Neuron (in vitro differentiated cells): ENCODE measurements around the gene MCF2L.
"Not testable (repeated sequence)": the region's sequence is repeated elsewhere in the genome, so short reads cannot be mapped to it uniquely, and the experiment has no call there.

ENCODE experiments used
- H2AFZ ChIP-seq: one replicate; pipeline ENCODE4 v1.6.1; 2013; ENCODE audit warnings: low read depth, mild to moderate bottlenecking, inconsistent platforms, low read length, moderate library complexity
- H3K27me3 ChIP-seq: one replicate; pipeline ENCODE4 v1.6.1; 2013; ENCODE audit warnings: low read length; ENCODE audit not compliant: insufficient read depth
- H3K36me3 ChIP-seq: one replicate; pipeline ENCODE4 v1.6.1; 2013; ENCODE audit warnings: low read length; ENCODE audit not compliant: insufficient read depth
- H3K4me1 ChIP-seq: one replicate; pipeline ENCODE4 v1.6.1; 2013; ENCODE audit warnings: low read length; ENCODE audit not compliant: insufficient read depth
- H3K4me3 ChIP-seq: 2 replicates; pipeline ENCODE4 v1.5.1; 2013; ENCODE audit warnings: mild to moderate bottlenecking, low read length, moderate library complexity
- H3K9me3 ChIP-seq: one replicate; pipeline ENCODE4 v1.6.1; 2013; ENCODE audit warnings: low read length

MCF2L gene

GRCh38 chr13:112934078-112934477 lies 34.9 kb upstream of the MCF2L start:
- Histone ChIP-seq H3K4me1 (no peaks in the 10 kb centered on the region), H3K9me3 (no peaks in the 10 kb centered on the region), H3K27me3 (no peaks in the 10 kb centered on the region), H2AFZ (no peak overlapping the region), H3K36me3 (no peaks in the 10 kb centered on the region), H3K4me3 (no peak overlapping the region)

- Histone ChIP-seq H3K36me3 (no peaks in the 10 kb centered on the region), H3K4me3 (no peak overlapping the region), H2AFZ (no peak overlapping the region), H3K27me3 (no peaks in the 10 kb centered on the region), H3K4me1 (peaks cover 4% of the 10 kb centered on the region), H3K9me3 (no peaks in the 10 kb centered on the region)
These were observed 30.3 kb upstream of the MCF2L start for GRCh38 chr13:112938680-112939079.

- Histone ChIP-seq H3K9me3 (no peaks in the 10 kb centered on the region), H3K4me1 (peaks cover 4% of the 10 kb centered on the region), H3K4me3 (no peak overlapping the region), H3K36me3 (no peaks in the 10 kb centered on the region), H2AFZ (no peak overlapping the region), H3K27me3 (no peaks in the 10 kb centered on the region)
These were observed 28.8 kb upstream of the MCF2L start for GRCh38 chr13:112940236-112940635.

DNA sequence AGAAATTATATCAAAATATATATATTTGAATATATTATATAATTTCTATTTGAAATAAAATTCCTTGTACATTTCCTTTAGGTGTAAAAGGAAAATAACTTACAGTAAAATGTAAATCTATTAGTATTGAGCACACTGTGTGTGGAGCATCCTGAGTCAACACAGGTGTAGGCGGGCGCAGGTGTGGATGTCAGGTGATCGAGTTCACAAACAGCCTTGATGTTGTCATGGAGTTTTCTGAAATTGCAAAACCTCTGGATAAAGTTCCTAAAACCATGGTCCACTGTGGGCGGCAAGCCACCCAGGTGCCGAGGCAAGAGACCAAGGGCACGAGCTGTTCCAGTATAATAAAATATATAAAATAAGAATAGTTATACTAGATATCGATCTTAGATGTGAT lies 27.7 kb upstream of the MCF2L start:
- H3K4me3 ChIP-seq, result no peak overlapping the region
- no peaks in the 10 kb centered on the region for H3K9me3 ChIP-seq
- no peaks in the 10 kb centered on the region for H3K36me3 ChIP-seq
- H2AFZ ChIP-seq, result no peak overlapping the region
- no peaks in the 10 kb centered on the region for H3K27me3 ChIP-seq
- peaks cover 4% of the 10 kb centered on the region for H3K4me1 ChIP-seq

- H3K27me3 ChIP-seq, H3K4me3 ChIP-seq, H2AFZ ChIP-seq, H3K4me1 ChIP-seq, H3K9me3 ChIP-seq, H3K36me3 ChIP-seq: not testable (repeated sequence)
These were observed 27.2 kb upstream of the MCF2L start for GRCh38 chr13:112941765-112942164.

GRCh38 chr13:112942689-112943308 lies 26.2 kb upstream of the MCF2L start:
- H3K36me3 ChIP-seq, result no peaks in the 10 kb centered on the region
- H3K4me1 ChIP-seq, result peaks cover 4% of the 10 kb centered on the region
- no peaks in the 10 kb centered on the region for H3K27me3 ChIP-seq
- peak overlapping the region; percentile 54 for H3K4me3 ChIP-seq
- H3K9me3 ChIP-seq, result no peaks in the 10 kb centered on the region
- H2AFZ ChIP-seq, result peak overlapping the region; percentile 97

GRCh38 chr13:112943309-112944125 lies 25.5 kb upstream of the MCF2L start:
- H2AFZ ChIP-seq, result peak overlapping the region; percentile 97
- H3K4me1 ChIP-seq, result peaks cover 4% of the 10 kb centered on the region
- H3K4me3 ChIP-seq, result peak overlapping the region; percentile 54
- no peaks in the 10 kb centered on the region for H3K27me3 ChIP-seq
- H3K9me3 ChIP-seq, result no peaks in the 10 kb centered on the region
- H3K36me3 ChIP-seq, result no peaks in the 10 kb centered on the region

- Histone ChIP-seq H3K4me1 (peaks cover 4% of the 10 kb centered on the region), H2AFZ (no peak overlapping the region), H3K4me3 (no peak overlapping the region)
These were observed 21.2 kb upstream of the MCF2L start for GRCh38 chr13:112947796-112948195.

DNA sequence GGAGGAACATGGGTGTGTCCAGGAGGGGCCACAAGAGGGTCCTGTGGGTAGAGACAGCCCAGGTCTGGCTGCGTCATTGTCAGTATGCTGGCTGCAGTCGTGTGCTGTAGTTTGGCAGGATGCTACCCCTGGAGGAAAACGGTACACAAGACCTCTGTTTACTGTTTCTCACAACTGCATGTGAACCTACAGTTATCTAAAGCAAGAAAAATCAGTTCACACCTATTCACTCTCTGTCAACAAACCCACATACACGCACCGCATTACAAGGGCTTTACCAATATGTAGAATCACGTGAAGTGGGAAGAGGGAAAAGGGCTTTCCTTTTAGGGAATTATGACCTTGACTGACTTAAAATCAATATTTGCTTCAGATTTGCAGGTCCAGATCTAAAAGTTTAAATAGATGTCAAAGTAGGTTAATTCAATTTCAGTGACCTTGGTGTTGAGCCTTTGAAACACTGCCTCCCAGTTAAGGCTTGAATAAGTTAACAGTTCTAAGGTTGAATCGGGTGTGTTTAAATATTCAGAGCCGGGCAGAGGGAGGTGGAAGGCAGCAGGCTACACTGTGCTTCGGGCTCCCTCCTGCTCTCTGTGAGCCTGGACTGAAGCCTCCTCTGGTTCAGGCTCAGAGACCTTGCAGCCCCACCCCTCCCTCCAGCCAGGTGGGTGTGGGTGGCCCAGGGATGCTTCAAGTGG lies 17.2 kb upstream of the MCF2L start:
- no peaks in the 10 kb centered on the region for H3K36me3 ChIP-seq
- H3K4me3 ChIP-seq, result no peak overlapping the region
- peaks cover 14% of the 10 kb centered on the region for H3K4me1 ChIP-seq
- peaks cover 18% of the 10 kb centered on the region for H3K27me3 ChIP-seq
- H2AFZ ChIP-seq, result no peak overlapping the region
- no peaks in the 10 kb centered on the region for H3K9me3 ChIP-seq

More at GRCh38 chr13:112947796-112948195, 21.2 kb upstream of the MCF2L start:
- Histone ChIP-seq H3K36me3 (no peaks in the 10 kb centered on the region), H3K27me3 (no peaks in the 10 kb centered on the region), H3K9me3 (no peaks in the 10 kb centered on the region)

DNA sequence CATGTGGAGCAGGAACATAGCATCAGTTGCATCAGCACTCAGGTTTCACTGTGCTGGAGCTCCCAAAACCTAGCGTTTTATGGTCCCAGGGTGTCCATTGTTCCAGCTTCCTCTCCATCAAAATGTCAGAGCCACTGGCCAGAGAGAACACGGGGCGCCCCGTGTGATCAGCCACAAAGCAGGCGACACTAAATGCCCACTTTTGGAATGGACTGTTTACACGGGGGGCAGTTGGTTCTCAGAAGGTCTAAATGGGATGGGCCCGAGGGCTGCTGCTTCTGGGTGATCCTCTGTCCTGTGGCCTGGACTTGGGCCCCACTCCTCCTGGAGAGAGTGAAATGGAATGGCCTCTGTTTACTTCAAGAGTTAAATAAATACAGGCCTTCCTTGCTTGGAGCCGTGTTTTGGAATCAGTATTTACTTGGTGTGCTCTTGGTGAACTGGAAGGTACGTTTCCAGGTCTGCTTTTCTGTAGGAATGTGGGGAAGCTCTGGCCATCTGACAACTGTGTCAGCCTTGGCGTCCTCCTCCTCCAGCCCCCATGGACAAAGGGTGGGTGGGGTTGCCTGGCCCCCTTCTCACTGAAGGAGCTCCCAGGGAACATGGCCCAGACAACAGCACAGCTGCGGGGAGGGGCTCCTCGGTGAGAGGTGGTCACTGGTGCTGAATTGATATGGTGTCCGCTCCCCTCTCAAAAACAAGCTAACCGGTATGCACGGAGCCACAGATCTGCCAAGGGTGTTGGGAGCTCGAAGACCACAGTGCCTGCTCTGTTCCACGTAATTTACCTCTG lies 16.1 kb upstream of the MCF2L start:
- Histone ChIP-seq H3K4me3 (no peak overlapping the region), H3K27me3 (peaks cover 18% of the 10 kb centered on the region), H3K36me3 (no peaks in the 10 kb centered on the region), H2AFZ (no peak overlapping the region), H3K9me3 (no peaks in the 10 kb centered on the region), H3K4me1 (peaks cover 25% of the 10 kb centered on the region)

DNA sequence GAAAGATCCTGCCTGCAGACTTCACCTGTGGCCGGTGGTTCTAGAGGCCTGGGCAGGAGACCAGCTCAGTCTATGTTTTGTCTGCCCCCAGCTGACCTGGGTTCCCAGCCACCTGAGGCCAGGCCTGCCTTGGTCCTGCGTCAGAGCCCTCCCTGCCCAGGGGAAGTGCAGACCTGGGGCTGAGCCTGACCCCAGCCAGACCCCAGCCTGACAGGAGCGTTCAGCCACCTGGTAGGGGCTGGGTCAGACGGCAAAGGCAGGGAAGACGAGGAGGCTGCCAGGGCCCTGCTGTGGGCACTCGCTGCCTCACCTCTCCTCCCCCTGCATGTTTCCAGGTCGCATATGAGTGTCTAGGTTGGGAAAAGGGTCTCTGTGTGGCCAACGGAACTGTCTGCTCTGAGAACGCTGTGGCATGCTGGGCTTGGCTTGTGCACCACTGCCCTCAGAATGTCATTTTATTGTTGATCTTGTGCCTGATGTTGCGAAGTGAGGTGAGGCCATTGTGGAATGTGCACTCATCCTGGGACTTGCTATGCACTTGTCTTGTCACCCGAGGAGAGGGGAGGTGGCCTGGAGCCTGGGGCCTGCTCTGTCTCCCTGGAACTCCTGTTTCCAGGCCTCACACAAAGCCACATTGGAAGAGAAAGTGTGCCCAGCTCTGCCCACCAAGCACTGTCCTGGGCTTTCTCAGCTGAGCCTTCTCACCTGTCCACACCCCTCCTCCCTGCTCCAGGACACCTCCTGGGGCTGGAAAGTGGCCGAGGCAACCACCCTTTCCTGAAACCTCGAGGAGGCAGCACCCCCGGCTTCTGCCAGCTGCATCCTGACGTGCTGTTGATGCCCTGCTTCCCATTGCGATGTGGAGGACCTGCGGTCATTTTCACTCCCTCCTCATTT lies 15.2 kb upstream of the MCF2L start:
- Histone ChIP-seq H3K36me3 (no peaks in the 10 kb centered on the region), H3K4me3 (no peak overlapping the region), H3K27me3 (peaks cover 21% of the 10 kb centered on the region), H3K4me1 (peaks cover 31% of the 10 kb centered on the region), H3K9me3 (no peaks in the 10 kb centered on the region), H2AFZ (no peak overlapping the region)
